GM18909 (cell line): ENCODE measurements around the gene ICA1L.
"Not testable (repeated sequence)": the region's sequence is repeated elsewhere in the genome, so short reads cannot be mapped to it uniquely, and the experiment has no call there.

Experiments
- ATAC-seq: cut with Tn5 transposase; IDR thresholded peaks from one replicate; pipeline ENCODE4 v1.9.1; 2021; ENCODE audit warnings: mild to moderate bottlenecking; ENCODE audit not compliant: unreplicated experiment, poor library complexity

The ICA1L gene

GRCh38 chr2:202871300-202872141 lies at the start of gene ICA1L:
ICA1L (minus strand) TSS chr2:202871766; CDS start chr2:202829009, 42,757 bp downstream.
- ATAC-seq: peak; percentile 59

DNA sequence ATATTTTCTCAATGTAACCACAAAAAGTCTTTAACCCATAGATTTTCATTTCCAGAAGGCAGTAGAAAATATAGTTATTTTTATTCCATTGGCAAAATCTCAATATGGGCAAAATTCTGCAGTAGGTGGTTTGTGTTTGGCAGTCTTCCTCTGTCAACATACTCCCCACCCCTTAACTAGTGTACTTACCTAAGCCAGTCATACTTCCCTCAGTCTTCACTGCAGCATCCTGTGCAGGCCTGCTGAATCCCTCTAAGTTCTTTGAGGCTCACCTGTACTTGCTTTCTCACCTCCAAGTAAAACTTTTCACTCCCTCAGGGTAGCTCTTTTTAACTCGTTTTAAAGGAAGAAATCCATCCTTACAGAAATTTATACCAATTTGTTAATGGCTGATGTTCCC lies 47.3 kb upstream of the ICA1L start:
- no peak for ATAC-seq

- peak; percentile 64 for ATAC-seq
Measured at GRCh38 chr2:202912342-202913201, 41.0 kb upstream of the ICA1L start.

DNA sequence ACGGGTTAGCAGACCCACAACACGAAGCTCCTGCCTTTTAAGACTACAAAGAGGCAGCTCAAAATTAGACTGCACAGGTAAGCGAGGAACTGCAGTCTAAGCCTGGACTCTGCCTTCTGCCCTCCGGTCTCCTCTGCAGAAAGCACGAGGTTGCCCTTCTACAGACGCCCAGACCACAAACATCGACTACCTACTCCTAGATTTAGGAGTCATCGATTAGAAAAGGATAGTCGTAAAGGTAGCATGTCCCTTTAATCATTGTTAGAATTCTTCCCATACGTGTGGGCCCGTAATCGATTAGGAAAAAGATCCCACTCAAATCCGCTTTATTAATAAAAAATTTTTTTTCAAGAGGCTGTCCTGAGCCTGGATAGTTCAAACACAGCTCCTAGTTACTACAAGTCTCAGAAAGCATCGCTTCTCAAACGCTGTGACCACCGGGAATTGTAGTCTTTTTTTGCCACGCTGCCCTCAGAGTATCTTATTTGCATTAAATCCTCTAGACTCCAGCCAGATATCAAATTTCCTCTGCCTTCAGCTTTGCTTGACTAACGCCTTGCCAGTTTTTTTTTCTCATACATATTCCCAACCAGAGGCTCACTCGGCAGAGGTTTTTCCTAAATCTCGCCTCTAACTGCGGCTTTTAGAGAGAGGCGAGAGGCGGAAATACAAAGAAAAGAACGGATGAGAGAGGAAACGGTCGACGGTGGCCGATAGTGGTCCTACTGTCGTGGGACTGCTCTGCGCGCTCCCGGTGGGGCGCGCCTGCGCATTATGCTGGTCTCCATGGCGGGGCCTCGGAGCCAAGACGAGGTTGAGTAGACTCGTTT lies 40.2 kb upstream of the ICA1L start, which contains the start of the genes CARF and WDR12:
TSS of gene CARF (plus strand) at position 764 of the 830 bp plus-strand sequence. CDS start 29,628 bp downstream, outside the sequence.
TSS of gene WDR12 (minus strand) at position 162 of the 830 bp plus-strand sequence. CDS start 197 bp downstream, outside the sequence.
- peak; percentile 80 for ATAC-seq

DNA sequence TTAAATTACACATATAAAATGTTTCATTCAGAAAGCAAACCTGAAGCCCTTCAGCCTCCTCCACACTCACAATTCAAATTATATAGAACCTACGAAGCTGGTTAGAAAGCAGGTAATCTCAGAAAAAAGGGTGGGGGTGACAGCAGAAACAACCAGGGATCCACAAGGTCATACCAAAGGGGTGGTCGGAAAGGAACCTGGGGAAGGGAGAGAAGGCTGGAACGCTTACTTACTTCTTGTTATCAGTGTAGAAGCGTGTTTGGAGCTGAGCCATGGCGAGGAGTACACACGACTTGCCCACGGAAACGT lies 39.6 kb upstream of the ICA1L start:
- ATAC-seq: peak; percentile 17

DNA sequence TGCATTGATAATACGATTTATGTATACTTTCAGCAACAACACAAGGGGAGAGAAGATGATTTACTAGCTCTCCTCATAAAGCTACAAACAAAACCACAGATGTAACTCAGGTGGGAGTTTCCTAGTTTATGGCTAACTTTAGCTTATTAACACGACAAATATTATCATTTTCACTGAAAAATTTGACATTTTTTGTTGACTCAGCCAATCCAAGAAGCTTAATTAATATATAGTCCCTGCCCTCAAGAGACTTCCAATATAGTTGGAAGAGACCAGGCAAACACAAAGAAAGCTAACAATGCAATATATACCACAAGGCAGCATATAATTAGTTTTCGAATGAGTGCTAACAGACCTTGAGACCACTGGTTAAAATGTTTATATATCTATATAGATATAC lies 39.1 kb upstream of the ICA1L start:
- no peak for ATAC-seq

DNA sequence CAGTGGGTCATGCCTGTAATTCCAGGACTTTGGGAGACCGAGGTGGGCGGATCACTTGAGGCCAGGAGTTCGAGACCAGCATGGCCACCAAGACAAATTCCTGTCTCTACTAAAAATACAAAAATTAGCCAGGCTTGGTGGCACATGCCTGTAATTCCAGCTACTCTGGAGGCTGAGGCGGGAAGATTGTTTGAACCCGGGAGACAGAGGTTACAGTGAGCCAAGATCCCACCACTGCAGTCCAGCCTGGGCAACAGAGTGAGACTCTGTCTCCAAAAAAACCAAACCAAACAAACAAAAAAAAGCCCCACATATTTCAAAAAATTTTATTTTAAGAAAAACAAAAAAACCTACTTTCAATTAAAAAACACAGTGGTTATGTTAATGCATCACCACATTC lies 38.7 kb upstream of the ICA1L start:
- ATAC-seq: not testable (repeated sequence)

- ATAC-seq: no peak
Measured at GRCh38 chr2:202909394-202910192, 38.0 kb upstream of the ICA1L start.

DNA sequence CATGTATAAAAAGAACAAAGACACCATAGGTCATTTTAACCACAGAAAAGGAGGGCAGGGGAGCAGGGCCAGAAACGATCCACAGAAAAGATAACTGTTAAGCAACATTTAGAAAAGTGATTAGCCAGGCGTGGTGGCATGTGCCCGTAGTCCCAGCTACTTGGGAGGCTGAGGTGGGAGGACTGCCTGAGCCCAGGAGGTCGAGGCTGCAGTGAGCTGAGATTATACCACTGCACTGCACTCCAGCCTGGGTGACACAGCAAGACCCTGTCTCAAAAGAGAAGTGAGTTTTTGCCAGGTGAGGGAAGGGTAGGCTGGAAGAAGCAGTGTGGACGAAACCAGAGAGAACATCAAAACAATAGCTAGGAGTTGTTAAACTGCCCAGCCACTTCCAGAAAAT lies 36.6 kb upstream of the ICA1L start:
- no peak for ATAC-seq

DNA sequence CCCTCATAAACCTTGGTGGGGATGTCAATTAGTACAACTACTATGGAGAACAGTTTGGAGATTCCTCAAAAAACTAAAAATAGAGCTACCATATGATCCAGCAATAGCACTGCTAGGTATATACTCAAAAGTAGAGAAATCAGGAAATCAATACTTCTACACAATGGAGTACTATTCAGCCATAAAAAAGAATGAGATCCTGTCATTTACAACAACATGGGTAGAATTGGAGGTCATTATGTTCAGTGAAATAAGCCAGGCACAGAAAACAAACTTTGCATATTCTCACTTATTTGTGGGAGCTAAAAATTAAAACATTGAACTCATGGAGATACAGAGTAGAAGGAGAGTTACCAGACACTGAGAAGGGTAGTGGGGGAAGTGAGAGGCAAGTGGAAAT lies 33.9 kb upstream of the ICA1L start:
- not testable (repeated sequence) for ATAC-seq

DNA sequence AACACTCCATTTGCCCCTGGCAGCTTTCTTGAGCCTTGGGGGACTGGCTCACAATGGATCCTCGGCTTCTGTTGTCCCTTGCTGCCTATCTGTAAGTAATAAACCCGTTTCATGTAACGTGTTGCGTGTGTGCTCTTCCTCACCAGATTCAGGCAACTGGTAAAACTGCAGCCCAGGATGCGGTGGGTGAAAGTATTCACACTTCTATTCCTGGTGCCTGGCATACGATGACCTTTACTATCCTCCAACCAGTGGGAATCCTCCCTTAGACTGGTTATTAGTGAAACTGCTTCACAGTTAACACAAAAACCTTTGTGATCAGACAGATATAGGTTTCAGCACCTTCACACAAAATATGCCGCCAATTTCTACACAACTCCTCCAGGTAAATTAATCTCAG lies 13.6 kb upstream of the ICA1L start:
- ATAC-seq: no peak

GRCh38 chr2:202883987-202884675 lies 12.6 kb upstream of the ICA1L start:
- no peak for ATAC-seq

- no peak for ATAC-seq
Measured at GRCh38 chr2:202881570-202881969, 10.0 kb upstream of the ICA1L start.

GRCh38 chr2:202877699-202878098 lies 6.1 kb upstream of the ICA1L start:
- ATAC-seq: no peak

GRCh38 chr2:202870431-202871299 lies 901 bp downstream of the ICA1L start:
- peak; percentile 75 for ATAC-seq

- ATAC-seq: no peak
Measured at GRCh38 chr2:202861987-202862386, 9.6 kb downstream of the ICA1L start.

DNA sequence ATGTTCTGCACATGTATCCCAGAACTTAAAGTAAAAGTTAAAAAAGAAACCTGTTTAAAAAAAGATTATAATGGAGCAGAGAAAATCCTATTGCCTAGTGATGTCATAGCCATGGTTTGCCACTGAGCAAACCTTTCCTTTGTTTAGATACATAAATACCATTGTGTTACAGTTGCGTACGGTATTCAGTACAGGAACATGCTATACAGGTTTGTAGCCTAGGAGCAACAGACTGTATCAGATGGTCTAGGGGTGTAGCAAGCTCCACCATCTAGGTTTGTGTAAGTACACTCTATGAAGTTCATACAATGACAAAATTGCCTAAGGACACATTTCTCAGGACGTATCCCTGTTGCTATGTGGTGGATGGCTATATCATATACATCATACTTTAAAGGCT lies 13.0 kb downstream of the ICA1L start:
- ATAC-seq: no peak

GRCh38 chr2:202849343-202849742 lies 22.2 kb downstream of the ICA1L start:
- ATAC-seq: not testable (repeated sequence)
